AG10803 (cell line): ENCODE measurements around the gene CETN1.

Source experiments
- DNase-seq: peaks from one replicate; pipeline ENCODE4 v3.0.0; 2010; ENCODE audit warnings: low read depth
- H3K4me3 ChIP-seq: 2 replicates; pipeline ENCODE4 v1.5.1; 2011; ENCODE audit warnings: mild to moderate bottlenecking, low read length, control low read depth
- CTCF ChIP-seq: conservative IDR thresholded peaks from 2 replicates; pipeline ENCODE4 v1.5.1; 2011; ENCODE audit warnings: mild to moderate bottlenecking, low read length, control low read depth, inconsistent platforms

CETN1 gene

GRCh38 chr18:615092-615521, 34.9 kb downstream of the CETN1 start:
- H3K4me3 ChIP-seq: no peak overlapping the region
- no peak for DNase-seq
- TF ChIP-seq CTCF: no peak

- no peak for TF ChIP-seq CTCF
- no peak for DNase-seq
- no peak overlapping the region for H3K4me3 ChIP-seq
Observed at GRCh38 chr18:615773-616172, 35.6 kb downstream of the CETN1 start.

GRCh38 chr18:616380-616995, 36.3 kb downstream of the CETN1 start:
- peak; percentile 61 for DNase-seq
- no peak overlapping the region for H3K4me3 ChIP-seq
- peak; percentile 82 for TF ChIP-seq CTCF

GRCh38 chr18:617970-618504, 37.9 kb downstream of the CETN1 start:
- TF ChIP-seq CTCF: no peak
- no peak overlapping the region for H3K4me3 ChIP-seq
- no peak for DNase-seq

GRCh38 chr18:618618-619017, 38.4 kb downstream of the CETN1 start:
- no peak overlapping the region for H3K4me3 ChIP-seq
- no peak for DNase-seq

GRCh38 chr18:621291-622043, 41.3 kb downstream of the CETN1 start:
- no peak for TF ChIP-seq CTCF
- DNase-seq: peak; percentile 62
- H3K4me3 ChIP-seq: no peak overlapping the region

More at GRCh38 chr18:618618-619017, 38.4 kb downstream of the CETN1 start:
- no peak for TF ChIP-seq CTCF

- TF ChIP-seq CTCF: no peak
- no peak for DNase-seq
Observed at GRCh38 chr18:622289-622688, 42.1 kb downstream of the CETN1 start.

More at GRCh38 chr18:622289-622688, 42.1 kb downstream of the CETN1 start:
- no peak overlapping the region for H3K4me3 ChIP-seq
